ENCODE results near the gene LGALS3BP.

- no peak for TF ChIP-seq CTCF (IDR thresholded peaks at IDR 0.05; ENCODE audit: insufficient read depth, low read length)
- no peak for TF ChIP-seq SPI1 (IDR thresholded peaks at IDR 0.05; ENCODE audit: borderline replicate concordance, low read depth)
- TF ChIP-seq POLR2AphosphoS5 (IDR thresholded peaks at IDR 0.05; ENCODE audit: low read depth): no peak
- TF ChIP-seq REST (IDR thresholded peaks at IDR 0.05; ENCODE audit: insufficient replicate concordance, low read depth): no peak
These were observed 21.0 kb downstream of the LGALS3BP start for GRCh38 chr17:78958641-78959127.

Measured in HL-60 (cell line).